Fibroblast of pulmonary artery (primary cell): ENCODE data around the gene ZNF385D.
A peak's percentile ranks its signal among the peaks of the same experiment; 100 is the strongest.

Experiments
- DNase-seq: peaks from one replicate; pipeline ENCODE4 v3.0.0-alpha.2; 2010; ENCODE audit warnings: low read depth
- H3K4me3 ChIP-seq: replicated peaks from 2 replicates; pipeline ENCODE4 v1.5.1; 2011; ENCODE audit warnings: low read depth, mild to moderate bottlenecking, control low read depth, low read length, moderate library complexity
- CTCF ChIP-seq: IDR thresholded peaks from 2 replicates; pipeline ENCODE4 v1.5.1; 2011; ENCODE audit warnings: mild to moderate bottlenecking, control low read depth, low read length, inconsistent platforms; ENCODE audit errors: missing control alignments

Gene ZNF385D

GRCh38 chr3:21436835-21437234 is 314.2 kb downstream of the ZNF385D start:
- no peak overlapping the region for H3K4me3 ChIP-seq
- no peak for DNase-seq
- TF ChIP-seq CTCF = no peak

GRCh38 chr3:21435871-21436270 is 315.1 kb downstream of the ZNF385D start:
- TF ChIP-seq CTCF = no peak
- no peak overlapping the region for H3K4me3 ChIP-seq
- peak; percentile 99 for DNase-seq

- no peak for TF ChIP-seq CTCF
- no peak overlapping the region for H3K4me3 ChIP-seq
- no peak for DNase-seq
These were observed 316.7 kb downstream of the ZNF385D start for GRCh38 chr3:21434310-21434709.

- TF ChIP-seq CTCF = no peak
- no peak for DNase-seq
- no peak overlapping the region for H3K4me3 ChIP-seq
These were observed 317.3 kb downstream of the ZNF385D start for GRCh38 chr3:21433751-21434150.

- no peak for TF ChIP-seq CTCF
- H3K4me3 ChIP-seq = no peak overlapping the region
- no peak for DNase-seq
These were observed 324.1 kb downstream of the ZNF385D start for GRCh38 chr3:21426920-21427319.

- H3K4me3 ChIP-seq = no peak overlapping the region
- no peak for TF ChIP-seq CTCF
These were observed 325.3 kb downstream of the ZNF385D start for GRCh38 chr3:21425715-21426114.

GRCh38 chr3:21421096-21421495 is 329.9 kb downstream of the ZNF385D start:
- no peak for TF ChIP-seq CTCF
- no peak for DNase-seq
- H3K4me3 ChIP-seq = no peak overlapping the region

More at GRCh38 chr3:21425715-21426114, 325.3 kb downstream of the ZNF385D start:
- no peak for DNase-seq
